ENCODE results near the gene TSEN34.

GRCh38 chr19:54188215-54188871 is 2.8 kb upstream of the TSEN34 start:
- TF ChIP-seq POLR2A (IDR thresholded peaks at IDR 0.05; ENCODE audit: low read length) (no peak), GATA1 (IDR thresholded peaks at IDR 0.05; ENCODE audit: low read depth, low read length) (no peak)

Data from erythroblast (primary cell).